Measurements from ENCODE around the gene STAM2.

Gene STAM2

DNA sequence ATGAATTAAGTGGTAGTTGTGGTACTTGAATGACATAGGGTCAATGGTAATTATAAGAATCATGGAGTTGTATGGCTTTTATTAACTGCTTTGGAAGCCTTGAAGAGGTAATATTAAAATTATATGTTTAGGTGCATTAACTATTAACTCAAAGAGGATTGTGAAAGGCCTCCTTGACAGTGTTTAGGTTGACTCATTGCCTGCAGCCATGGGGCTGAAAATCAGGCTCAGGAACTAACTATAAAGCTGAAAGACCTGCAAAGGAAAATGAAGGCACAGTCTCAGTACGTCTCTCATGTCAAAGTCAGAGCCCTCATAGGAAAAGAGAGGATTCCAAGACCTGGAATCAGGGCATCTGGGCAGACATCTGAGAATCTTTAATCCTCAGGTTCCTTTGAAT is 107.7 kb downstream of the STAM2 start:
- DNase-seq, result no peak
